ENCODE results near the gene ATP2A3.

DNA sequence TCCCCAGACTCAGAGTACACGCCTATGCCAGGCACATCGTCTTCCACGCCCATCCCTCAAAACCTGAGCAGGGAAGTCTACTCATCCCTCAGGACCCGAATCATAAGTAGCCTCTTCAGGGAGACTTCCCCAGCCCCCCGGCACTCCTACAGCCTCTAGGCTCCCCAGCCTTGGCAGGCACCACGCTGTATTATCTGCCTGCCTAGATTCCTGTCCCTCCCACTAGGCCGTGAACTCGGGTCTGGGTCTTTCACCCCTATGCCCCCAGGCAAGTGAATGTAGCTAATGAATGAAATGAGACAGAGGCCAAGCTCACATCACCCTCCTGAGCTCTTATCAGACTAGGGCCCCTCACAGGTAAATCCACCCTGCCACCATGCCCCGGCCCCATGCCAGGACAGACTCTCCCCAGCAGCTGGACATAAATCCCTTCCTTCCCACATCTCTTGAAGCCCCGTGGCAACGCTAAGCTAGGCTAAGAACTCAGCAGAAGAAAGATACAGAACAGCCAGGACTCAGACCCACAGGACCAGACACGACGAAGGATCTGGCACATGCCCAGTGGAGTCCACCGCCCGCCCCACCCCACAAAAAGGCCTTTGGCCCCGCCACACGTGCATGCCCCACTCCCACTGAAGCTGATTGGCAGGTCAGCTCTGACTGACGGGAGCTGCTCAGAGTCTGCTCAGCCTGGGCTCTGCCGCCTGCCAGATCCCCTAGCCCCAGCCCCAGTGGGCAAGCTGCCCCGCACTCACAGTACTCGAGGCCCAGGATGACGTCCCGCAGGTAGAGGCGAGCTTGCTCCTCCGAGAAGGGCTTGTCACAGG lies 84.4 kb downstream of the ATP2A3 start:
- TF ChIP-seq CTCF (IDR thresholded peaks at IDR 0.05): no peak
- TF ChIP-seq EZH2 (IDR thresholded peaks at IDR 0.05; ENCODE audit: borderline replicate concordance, insufficient read depth, low read depth, low read length, poor library complexity, severe bottlenecking): no peak
